UCSD-AML1 (cell line): ENCODE results near the gene PLAAT2.

Experiments
- DNase-seq: peaks from one replicate; lab custom pipeline; 2025; ENCODE audit not compliant: unreplicated experiment; lab: John Stamatoyannopoulos, UW

The PLAAT2 gene

GRCh38 chr11:63527667-63528066, 35.5 kb downstream of the PLAAT2 start:
- DNase-seq = no peak

GRCh38 chr11:63523151-63523550, 40.0 kb downstream of the PLAAT2 start:
- DNase-seq = no peak

DNA sequence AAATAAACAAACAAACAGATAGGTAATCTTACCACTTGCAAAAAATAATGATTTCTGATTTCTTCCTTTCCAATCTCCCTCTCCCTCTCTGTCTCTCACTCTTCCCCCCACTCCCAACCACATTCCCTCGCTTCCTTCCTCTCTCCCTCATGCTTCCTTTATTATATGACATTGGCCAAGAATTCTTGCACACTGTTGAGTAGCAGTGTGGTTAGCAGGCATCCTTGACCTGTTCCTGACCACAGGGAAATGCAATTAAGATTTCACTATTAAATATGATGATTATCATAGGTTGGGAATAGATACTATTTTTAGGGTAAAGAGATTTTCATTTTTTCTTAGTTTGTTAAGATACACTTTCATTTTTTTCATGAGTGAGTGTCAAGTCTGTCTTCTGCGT, 41.3 kb downstream of the PLAAT2 start:
- no peak for DNase-seq

DNA sequence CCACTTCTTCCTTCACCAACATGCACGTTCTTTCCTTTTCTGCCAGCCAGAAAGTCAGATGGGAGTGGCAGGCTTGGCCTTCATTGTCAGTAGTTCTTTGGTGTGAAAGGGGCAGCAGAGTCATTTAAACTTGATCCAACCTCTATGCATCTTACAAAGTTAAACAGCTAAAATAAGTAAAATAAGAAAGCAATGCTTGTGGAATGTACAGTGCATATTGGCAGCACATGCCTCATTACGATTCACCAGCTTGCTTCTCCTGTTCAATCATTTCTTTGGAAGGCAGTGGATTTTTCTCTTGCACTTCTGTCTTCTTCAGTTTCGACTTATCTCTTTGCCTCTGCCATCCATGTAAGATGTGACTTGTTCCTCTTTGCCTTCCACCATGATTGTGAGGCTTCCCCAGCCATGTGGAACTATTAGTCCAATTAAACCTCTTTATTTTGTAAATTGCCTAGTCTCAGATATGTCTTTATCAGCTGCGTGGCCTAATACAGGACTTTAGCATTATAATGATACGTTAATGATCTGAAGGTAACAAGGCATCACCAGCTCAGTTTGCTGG, 42.5 kb downstream of the PLAAT2 start:
- no peak for DNase-seq

DNA sequence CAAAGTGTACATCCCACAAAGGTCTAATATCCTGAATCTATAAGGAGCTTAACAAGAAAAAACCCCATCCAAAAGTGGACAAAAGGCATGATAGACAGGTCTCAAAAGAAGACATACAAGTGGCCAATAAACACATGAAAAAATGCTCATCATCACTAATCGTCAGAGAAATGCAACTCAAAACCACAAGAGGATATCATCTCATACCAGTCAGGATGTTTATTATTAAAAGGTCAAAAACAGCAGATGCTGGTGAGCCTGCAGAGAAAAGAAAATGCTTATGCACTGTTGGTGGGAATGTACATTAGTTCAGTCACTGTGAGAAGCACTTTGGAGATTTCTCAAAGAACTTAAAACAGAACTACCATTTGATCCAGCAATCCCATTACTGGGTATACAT, 44.6 kb downstream of the PLAAT2 start:
- DNase-seq = no peak

GRCh38 chr11:63517156-63517555, 46.0 kb downstream of the PLAAT2 start:
- DNase-seq = no peak

- DNase-seq = no peak
Observed at GRCh38 chr11:63516109-63516508, 47.1 kb downstream of the PLAAT2 start.

- DNase-seq = no peak
Observed at GRCh38 chr11:63512816-63513215, 50.4 kb downstream of the PLAAT2 start.

DNA sequence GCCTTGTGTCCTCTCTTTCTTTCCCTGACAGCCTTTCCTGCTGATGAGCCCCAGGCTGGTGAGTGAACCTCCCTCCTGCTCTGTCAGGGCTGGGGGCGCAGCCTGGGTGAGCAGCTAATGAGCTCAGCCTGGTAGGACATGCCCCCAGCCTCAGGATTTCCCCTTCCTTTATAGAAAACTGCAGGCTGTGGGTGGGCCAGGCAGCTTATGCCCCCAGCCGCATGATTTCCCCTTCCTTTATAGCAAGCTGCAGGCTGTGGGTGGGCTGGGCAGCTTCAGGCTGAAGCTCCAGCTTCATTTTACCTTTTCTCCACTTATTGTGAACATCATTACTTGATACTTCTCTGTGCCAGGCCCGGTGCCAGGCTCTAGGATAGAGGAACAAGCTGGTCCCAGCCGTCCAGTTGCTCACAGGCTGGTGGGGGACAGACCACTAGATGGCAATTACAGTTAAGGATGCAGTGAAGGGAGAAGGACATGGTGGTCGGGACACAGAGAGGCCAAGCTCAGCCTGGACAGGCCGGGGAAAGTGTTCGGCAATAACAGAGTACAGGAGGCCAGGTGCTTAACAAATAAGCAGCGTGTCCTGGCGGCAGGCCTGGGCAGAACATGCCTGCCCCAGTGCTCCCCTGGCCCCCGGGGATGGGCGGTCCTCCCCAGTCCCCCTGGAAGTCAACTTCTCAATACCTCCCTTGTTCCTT, 52.0 kb downstream of the PLAAT2 start:
- no peak for DNase-seq

DNA sequence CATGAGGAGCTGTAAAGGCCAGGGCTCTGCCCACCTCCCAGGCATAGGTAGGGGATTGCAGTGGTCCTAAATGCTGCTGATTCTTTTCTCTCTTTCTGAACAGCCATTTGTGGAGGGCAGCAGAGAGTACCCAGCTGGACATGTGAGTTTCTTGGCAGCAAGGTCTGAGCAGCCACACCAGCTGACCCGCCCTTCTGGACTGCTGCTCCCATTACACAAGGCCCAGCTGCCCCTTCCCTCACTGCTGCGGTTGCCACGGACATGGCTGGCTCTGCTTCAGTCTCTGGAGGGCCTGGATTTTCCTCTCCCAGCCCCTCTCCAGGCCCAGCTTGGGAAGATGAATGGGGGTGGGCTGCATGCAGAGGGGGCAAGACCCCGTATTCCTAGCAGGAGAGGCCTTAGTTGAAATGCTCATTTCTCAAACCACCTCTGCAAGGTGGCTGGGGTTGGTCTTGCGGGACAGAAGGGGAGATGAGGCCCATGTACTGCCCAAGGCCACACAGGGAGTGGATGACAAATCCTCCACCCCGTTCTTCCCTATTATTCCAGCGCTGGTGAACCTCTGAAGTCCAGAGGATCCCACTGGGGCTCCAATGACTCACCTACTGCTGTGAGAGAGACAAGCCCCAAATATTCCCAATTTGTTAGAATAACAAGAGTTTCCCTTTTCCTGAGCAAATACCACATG, 52.7 kb downstream of the PLAAT2 start:
- DNase-seq = no peak

- DNase-seq = no peak
Observed at GRCh38 chr11:63508745-63509144, 54.4 kb downstream of the PLAAT2 start.

DNA sequence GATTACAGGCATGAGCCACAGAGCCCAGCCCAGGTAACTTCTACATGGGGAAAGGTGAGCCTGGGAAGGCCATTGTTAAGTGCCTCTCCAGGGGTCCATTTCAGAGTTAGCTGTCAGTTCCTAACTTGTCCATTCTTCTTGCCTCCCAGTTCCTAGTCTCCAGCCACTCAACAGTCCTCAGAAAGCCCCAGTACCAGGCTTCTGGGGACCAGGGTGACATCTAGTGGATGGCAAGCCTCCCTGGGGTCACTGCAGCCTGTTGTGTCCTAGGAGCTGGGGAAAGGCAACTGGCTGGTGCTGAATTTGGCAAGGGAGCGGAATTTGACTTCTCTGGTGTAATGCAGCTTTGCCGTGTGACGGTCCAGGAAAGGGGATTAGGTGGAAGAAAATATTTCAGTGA, 55.2 kb downstream of the PLAAT2 start:
- DNase-seq = peak; percentile 68

GRCh38 chr11:63507511-63507910, 55.7 kb downstream of the PLAAT2 start:
- no peak for DNase-seq

- DNase-seq = no peak
Observed at GRCh38 chr11:63506876-63507275, 56.3 kb downstream of the PLAAT2 start.

GRCh38 chr11:63505857-63506528, 57.2 kb downstream of the PLAAT2 start, which contains the start of gene LGALS12:
LGALS12 (plus strand) TSS chr11:63506084; CDS start chr11:63506459, 375 bp downstream.
- DNase-seq = peak; percentile 92

DNA sequence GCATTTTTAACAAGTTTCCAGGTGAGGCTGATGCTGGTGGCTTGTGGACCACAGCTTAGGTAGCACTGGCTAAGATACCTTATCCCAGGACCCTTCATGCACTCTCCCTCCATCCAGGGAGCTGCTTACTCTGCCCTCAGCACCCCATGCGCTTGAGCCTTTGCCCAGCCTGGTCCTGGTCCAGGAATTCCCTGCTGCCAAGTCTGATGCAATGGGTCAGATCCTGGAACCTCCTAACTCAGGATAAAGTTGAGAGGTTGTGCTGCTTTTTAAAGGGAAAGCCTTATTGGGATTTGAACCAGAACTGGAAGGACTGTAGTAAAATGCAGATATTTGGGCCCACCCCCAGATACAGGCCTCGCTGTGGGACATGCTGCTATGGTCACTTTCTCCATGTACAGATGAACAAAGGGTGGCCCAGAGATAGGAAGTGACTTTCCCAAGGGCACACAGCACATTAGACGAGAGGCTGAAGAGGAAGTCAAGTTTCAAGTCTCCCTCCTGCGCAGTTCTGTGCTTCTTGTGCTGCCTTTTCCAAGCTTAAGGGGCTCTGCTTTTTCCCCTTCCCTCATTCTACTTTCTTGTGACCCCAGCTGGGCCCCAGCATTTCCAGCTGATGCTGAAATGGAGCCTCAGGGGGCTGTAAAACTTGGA, 58.1 kb downstream of the PLAAT2 start:
- DNase-seq = no peak

GRCh38 chr11:63504054-63504453, 59.1 kb downstream of the PLAAT2 start:
- DNase-seq = no peak

GRCh38 chr11:63503492-63503891, 59.7 kb downstream of the PLAAT2 start:
- DNase-seq = peak; percentile 45
